ENCODE data around the gene ALKAL2. TPM values are rescaled to one million over a fixed set of nuclear protein-coding genes. Genes with fewer than 3 reads are reported as not detected.

ALKAL2 gene
- total RNA-seq, 1 experiment from 2014 or later = not detected

DNA sequence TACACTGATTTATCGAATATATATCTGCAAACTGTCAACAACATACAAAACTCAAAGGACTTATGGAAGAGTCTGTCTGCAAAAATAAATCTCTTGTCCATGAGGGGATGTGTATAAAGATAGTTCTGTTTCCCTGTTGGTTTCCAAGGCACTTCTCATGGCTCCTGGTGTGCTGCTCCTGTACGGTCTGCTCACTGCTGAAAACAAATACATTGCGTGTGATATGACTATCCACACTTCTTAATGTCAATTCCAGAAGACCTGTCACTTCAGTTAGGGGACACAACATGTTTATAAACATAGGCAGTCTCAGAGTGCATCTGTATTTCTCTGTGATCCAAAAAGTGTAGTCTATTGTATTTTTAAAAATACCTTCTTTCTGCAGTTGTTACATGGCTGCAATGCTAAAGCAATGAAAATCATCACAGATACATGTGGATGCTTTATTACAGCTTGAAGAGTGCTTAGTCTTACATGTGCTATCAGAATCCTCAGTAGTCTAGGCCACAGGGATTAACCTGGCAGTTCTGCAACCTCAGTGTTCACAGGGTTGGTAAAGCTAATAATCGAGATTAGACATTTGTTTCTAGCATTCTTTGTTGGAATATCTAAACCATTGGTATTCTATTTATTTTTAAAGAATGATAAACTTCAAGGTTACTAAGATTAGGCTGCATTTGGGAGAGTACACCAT is 7.8 kb downstream of the ALKAL2 start:
- no peak for DNase-seq (ENCODE audit: low read depth, low spot score)
- in situ Hi-C loops (cut with HindIII; ENCODE audit: low pct_unique_long_range_greater_than_20kb, low sequenced_read_pairs) = no loop called here

DNA sequence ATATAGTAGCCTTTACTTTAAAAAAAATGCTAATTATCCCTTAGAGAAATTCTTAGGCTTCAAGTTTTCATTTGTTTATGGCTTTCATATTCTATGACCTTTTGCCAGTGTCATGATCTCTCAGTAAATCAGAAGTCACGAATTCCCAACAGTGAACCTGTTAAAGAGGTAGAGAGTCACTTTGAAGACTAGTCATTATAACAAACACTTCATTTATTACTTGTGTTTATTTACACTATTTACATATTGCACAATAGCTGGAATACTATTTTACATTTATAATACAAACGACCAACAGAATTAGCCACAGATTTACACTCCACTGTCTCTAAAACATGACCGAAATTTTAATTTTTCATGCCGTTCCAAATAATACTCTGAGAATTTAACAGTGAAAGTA is 8.5 kb downstream of the ALKAL2 start:
- in situ Hi-C loops (cut with HindIII; ENCODE audit: low pct_unique_long_range_greater_than_20kb, low sequenced_read_pairs) = no loop called here
- DNase-seq (ENCODE audit: low read depth, low spot score) = no peak

DNA sequence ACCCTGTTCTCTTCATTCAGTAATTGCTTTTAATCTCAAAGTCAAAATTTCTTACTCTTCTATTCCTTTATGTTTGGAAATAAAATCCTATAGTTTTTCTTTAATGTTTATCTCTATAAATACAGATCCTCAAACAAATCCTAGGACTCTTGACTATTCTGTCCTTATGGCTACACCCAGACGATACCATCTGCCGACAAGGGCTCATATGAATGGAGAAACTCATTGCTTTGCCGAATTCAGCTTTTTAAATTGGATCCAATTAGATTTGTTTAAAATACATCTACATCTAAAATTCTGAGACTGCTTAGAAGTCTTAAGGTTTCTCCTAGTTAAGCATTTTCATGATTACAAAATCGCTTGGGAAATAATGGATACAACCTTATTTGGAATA is 9.0 kb downstream of the ALKAL2 start:
- in situ Hi-C loops (cut with HindIII; ENCODE audit: low pct_unique_long_range_greater_than_20kb, low sequenced_read_pairs) = no loop called here
- DNase-seq (ENCODE audit: low read depth, low spot score) = no peak

DNA sequence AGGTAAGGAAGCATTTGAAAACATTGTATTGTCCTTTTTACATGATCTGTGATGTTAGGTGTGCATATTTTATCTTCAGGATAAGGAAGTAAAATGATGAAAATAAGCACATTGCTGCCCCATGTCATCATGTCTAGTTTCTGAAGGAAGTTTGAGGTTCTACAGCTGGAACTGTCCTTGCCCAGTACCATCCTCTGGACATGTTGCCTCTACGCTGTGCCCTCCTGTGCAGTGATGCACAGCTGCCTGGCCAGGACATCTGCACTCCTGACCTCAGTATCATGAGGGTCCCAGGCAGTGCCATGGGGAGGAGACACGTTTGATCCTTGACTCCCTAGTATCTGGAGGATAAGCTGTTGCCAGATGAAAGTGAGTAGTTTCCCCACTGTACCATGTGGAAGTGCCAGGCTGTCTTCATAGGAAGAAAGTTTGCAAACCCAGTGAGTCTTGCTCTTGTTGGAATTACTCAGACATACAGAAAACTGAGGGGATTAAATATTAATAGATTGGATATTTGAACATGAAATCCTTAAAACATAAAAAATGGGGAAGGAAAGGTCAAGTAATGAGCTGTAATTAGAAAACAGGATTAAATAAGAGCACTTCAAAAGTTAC is 9.5 kb downstream of the ALKAL2 start:
- in situ Hi-C loops (cut with HindIII; ENCODE audit: low pct_unique_long_range_greater_than_20kb, low sequenced_read_pairs) = no loop called here
- DNase-seq (ENCODE audit: low read depth, low spot score) = no peak

DNA sequence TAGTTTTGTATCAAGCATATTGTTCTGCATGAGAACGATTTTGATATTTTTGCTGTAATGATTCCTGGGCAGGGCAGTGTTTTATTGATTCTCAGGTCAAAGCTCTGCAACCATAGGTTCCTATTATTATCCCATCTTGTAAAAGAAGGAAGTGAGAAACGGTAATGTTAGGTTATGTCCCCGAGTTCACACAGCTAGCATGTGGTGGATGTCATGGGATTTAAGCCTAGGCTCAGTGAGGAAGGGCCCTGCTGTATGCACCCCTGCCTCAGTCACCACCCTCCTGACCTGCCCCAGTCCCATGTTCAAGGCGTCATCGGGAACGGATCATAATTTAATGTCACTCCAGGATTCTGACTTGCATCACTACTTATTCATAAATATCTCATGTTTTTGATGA is 12.4 kb downstream of the ALKAL2 start:
- in situ Hi-C loops (cut with HindIII; ENCODE audit: low pct_unique_long_range_greater_than_20kb, low sequenced_read_pairs) = no loop called here
- DNase-seq (ENCODE audit: low read depth, low spot score) = no peak

DNA sequence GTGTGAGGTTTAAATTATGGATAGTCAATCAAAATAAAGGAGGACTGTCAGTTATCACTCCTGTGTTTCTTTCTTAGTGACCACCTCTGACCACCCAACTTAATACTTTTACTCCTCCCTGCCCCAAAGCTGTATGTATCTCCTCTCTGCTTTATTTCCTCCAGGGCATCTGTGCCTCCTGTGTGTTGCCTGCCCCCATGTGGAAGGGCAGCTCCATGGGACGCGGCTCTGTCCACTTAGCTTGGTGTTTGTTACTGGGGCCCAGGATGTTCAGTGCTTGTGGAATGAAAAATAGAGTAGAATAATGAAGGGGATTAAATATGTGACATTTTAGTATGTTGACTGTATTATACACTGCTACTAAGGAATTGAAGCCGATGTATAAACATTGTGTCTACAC is 13.4 kb downstream of the ALKAL2 start:
- in situ Hi-C loops (cut with HindIII; ENCODE audit: low pct_unique_long_range_greater_than_20kb, low sequenced_read_pairs) = no loop called here
- DNase-seq (ENCODE audit: low read depth, low spot score) = peak; percentile 66

DNA sequence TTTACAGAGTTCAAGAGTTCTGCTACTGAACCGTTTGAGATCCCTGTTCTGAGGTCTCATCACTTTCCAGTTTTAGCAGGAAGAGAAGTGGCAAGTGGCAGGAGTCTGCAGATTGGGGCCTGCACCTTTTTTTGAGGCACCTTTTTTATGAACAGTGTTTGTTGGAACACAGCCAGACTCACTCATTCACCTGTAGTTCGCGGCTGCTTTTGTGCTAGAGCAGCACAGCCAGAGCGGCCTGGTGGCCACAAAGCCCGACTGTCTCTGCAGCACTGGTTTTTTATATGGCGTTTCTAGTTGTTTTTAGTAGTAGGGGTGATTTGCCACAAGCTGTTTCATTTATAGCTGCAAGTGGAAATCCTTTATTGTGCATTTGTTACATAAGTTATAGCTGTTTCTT is 14.6 kb downstream of the ALKAL2 start:
- in situ Hi-C loops (cut with HindIII; ENCODE audit: low pct_unique_long_range_greater_than_20kb, low sequenced_read_pairs) = no loop called here

DNA sequence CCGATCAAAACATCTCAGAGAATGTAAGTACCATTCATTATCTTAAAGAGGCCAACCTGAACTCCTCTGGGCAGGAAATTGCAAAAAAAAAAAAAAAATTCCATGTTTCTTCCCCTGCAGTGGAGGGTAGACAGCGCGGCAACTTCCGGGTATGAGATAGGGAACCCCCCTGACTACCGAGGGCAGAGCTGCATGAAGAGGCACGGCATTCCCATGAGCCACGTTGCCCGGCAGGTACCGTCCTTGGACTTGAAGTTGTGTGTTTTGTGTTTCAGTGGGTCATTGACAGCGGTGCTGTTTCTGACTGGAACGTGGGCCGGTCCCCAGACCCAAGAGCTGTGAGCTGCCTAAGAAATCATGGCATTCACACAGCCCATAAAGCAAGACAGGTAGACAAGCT is 16.0 kb downstream of the ALKAL2 start:
- in situ Hi-C loops (cut with HindIII; ENCODE audit: low pct_unique_long_range_greater_than_20kb, low sequenced_read_pairs) = no loop called here
- DNase-seq (ENCODE audit: low read depth, low spot score) = no peak

More for the DNA sequence above, 14.6 kb downstream of the ALKAL2 start:
- DNase-seq (ENCODE audit: low read depth, low spot score) = no peak

DNA sequence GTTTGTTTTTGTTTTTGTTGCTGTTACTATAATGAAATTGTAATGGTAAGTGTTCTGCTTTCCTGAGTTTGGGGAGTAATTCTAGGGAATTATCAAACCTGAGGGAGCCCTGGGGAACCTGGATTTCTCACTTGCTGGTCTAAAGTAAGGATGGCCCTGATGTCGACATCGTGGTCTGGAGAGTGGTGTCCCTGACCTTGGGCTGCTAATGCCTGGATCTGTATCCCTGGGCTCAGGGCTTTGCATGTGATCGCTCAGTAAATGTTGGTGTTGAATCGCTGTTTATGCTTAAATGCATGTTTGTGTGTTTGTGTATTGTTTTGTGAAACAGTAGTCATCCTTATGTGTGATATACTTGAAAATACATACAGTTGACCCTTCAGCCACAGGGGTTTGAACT is 17.0 kb downstream of the ALKAL2 start:
- in situ Hi-C loops (cut with HindIII; ENCODE audit: low pct_unique_long_range_greater_than_20kb, low sequenced_read_pairs) = no loop called here
- no peak for DNase-seq (ENCODE audit: low read depth, low spot score)

DNA sequence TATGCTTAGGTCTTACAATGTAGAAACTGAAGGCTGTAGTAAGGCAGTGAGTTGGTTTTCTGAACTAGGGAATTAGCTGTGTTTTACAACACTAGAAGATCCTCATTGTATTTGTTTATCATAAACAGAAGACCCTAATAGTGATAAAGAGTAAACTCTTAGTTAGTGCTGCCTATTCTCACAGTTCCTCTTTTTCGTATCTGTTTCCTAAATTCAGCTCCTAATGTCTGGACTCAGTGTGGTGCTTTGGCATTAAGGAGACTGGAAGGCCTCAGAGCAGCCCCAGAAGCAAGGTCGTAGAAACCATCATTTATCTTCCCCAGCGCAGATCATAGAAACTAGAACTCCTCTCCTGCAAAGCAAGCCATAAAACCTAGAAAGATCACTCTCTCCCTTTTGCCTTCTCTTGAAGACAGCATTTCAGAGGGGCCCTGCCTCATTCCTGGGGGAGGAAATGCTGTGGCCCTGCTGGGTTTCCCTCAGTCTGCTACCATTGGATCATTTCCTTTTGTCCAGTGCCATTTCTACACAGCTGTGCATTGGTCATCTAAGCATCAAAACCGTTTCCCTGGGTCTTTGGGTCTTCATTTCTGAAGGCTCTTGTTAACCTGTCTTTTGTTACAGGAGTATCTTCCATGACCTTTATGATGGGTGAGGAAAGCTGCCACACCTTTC is 18.4 kb downstream of the ALKAL2 start:
- in situ Hi-C loops (cut with HindIII; ENCODE audit: low pct_unique_long_range_greater_than_20kb, low sequenced_read_pairs) = no loop called here
- DNase-seq (ENCODE audit: low read depth, low spot score) = no peak

DNA sequence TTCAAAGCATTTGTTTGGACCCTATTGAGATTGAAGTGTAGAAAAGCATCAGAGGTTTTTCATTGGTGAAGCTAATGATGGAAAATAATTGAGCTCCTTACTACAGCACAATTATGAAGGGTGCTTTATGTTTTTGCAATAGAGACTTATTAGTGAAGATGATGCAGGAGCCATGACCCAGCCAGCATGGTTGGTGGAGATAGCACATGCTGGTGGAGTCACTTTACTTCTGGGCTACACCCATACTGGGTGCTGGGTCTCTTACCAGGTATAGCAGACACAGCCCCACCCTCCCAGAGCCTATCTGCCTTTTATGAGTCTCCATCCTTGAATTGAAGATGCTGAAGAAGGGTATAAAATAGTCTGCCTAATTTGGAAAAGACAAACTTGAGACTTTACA is 19.6 kb downstream of the ALKAL2 start:
- in situ Hi-C loops (cut with HindIII; ENCODE audit: low pct_unique_long_range_greater_than_20kb, low sequenced_read_pairs) = no loop called here
- DNase-seq (ENCODE audit: low read depth, low spot score) = no peak

DNA sequence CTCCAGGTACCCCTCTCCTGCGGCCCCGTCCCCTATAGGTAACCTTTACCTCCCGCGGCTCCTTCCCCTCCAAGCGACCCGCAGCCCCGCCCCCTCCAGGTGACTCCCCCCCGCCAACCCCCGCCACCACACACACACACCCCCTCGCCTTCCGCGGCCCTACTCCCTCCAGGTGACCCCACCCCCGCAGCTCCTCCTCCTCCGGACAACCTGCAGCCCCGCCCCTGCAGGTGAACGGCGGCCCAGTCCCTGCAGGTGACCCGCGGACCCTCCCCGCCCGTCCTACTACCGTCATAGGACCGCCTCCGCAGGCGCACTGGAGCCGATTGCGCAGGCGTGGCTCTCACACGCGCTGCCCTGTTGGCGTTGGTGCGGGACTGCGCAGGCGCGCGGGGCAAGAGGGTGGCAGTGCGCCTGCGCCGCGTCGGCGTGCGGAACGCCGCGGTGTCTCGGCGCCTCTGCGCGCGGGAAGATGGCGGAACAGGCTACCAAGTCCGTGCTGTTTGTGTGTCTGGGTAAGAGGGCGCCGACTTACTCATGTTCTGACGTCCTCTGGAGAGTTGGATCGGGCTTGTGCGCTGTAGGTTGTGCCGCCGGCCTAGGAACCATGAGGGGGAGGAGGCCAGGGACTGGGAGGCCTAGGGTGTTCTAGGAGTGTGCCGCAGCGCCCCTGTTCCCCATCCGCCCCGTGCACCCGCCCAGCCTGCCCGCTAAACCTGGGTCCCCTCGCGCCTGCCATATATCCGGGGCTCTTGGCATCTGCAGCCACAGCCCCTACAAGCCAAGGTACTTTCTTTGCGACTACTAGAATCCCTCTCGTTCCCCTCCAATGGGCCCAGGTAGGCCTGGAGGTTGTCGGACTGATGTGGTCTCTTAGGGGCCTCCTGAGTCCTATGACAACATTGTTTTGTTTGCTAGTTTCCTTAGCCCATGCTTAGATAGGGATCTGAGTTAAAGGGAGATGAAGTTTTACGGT is 23.1 kb downstream of the ALKAL2 start, which contains the start of gene ACP1:
ACP1 (plus strand) TSS at position 455 of the 976 bp plus-strand sequence; CDS start at position 473, 18 bp downstream.
- peak; percentile 95 for DNase-seq (ENCODE audit: low read depth, low spot score)
- in situ Hi-C loops (cut with HindIII; ENCODE audit: low pct_unique_long_range_greater_than_20kb, low sequenced_read_pairs) = no loop called here

DNA sequence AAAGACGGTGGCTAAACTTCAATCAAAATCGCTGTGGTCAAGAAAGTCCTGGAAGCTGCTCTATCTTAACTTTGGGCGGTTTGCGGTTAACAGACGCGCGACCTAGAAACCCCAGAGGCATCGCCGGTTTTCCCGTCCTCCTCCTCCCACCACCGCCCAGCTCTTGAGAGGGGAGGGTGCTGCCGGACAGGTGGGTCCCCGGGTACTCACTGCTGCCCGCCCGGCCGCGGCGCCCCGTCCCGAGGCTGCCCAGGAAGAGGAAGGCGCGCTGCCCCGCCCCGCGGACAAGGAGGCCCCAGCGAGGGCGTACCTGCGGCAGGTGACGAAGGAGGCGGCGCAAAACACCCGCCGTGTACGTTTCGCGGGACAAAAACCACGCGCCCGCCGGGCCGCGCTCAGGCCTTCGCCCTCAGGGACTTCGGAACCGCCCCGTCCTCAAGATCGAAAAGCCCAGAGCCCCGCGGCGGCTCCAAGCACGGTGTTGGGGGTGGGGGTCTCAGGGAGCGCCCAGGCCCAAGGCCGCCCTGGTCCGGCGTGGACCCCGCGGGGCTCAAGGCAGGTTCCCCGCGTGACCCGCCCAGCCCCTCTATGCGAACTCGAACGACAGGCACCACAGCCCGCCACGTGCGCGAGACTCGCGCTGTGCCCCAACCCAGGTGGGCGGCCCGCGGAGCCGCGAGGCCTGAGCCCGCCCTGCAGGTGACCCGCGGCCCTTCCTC is 24.0 kb downstream of the ALKAL2 start, which contains the start of gene SH3YL1:
SH3YL1 (minus strand) TSS at position 259 of the 719 bp plus-strand sequence; CDS start at position 211, 48 bp downstream.
- in situ Hi-C loops (cut with HindIII; ENCODE audit: low pct_unique_long_range_greater_than_20kb, low sequenced_read_pairs) = no loop called here
- DNase-seq (ENCODE audit: low read depth, low spot score) = no peak

DNA sequence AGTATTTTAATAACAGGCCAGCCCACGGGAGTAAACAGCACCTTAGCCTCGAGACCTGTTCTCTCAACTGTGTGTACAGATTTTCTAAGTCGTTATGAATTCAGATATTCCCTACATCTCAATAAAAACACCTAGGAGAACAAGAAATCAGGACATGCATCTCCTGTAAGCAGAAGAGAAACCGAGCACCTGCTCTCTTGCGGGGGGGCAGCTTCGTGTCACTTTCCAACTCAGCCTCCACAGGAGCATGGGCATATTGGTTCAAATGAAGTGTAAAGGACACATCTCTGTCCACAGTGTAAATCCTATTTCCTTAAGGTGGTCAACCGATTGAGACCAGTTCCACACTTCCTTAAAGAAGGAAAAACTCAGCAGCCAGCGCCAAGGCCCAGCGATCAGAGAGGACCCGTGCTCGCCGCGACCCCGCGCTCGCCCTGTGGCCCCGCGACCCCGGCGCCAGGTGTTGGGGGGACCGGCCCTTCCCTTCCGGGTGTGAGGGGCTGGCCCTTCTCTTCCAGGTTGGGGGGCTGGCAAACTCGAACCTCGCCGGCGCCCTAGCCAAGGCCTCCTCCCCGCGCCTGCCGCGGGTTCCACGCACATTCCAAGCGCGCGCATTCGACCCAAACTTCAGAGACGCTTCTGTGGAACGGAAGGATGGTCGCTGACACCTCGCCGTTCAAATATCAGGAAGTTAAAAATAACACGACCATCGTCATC is 24.7 kb downstream of the ALKAL2 start:
- in situ Hi-C loops (cut with HindIII; ENCODE audit: low pct_unique_long_range_greater_than_20kb, low sequenced_read_pairs) = no loop called here
- no peak for DNase-seq (ENCODE audit: low read depth, low spot score)

DNA sequence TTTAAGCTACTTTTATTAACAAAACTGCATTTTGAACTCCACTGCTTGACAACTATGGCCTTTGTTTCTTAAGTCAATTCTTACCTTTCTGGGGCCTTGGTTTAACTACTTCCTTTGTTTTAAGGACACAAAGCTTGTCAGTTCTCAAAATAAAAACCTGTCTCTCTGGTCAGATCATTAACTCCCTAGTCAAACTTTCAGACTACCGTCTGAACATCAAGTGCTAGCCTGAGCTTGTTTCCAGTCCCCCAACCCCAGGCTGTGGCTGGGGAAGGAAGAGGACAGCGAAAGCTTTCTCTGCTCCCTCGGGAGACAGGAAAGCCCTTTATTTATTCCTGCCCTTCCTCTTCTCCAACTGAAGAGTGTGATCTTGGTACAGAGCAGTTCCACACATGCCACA is 25.8 kb downstream of the ALKAL2 start:
- in situ Hi-C loops (cut with HindIII; ENCODE audit: low pct_unique_long_range_greater_than_20kb, low sequenced_read_pairs) = no loop called here
- peak; percentile 9 for DNase-seq (ENCODE audit: low read depth, low spot score)

DNA sequence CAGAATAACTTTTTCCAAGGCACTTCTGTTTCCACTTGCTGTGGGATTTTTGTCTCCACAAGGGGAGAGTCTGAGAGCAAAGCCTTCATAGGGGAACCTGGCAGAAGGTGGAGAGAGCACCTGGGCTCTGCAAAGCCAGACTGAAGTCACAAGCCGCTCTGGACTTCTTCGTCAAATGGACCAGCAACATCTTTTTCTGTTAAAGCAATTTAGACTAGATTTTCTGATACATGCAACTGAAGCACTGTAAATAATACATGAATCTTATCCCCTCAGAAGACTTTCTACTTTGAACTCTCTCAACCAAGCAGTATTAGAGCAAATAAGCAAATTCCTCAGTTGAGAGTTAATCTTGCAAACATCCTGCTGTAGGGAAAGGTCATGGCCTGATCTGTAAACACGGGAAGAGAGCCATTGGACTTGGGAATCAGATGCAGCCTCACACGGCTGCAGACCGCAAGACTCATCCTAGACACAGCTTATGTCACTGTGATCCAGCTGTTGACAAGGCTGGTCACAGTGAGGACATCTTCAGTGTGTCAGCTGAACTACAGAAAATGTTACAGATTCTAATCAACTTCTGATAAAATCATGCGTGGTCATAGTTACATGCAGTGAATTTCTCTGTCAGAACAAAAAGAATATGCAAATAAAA is 27.3 kb downstream of the ALKAL2 start:
- in situ Hi-C loops (cut with HindIII; ENCODE audit: low pct_unique_long_range_greater_than_20kb, low sequenced_read_pairs) = no loop called here
- DNase-seq (ENCODE audit: low read depth, low spot score) = no peak

All from SK-MEL-5 (cell line).